Epidermal melanocyte (primary cell): ENCODE results near the gene RNU7-1.

ENCODE experiments used
- DNase-seq: peaks from one replicate; pipeline ENCODE4 v3.0.0; 2011; ENCODE audit warnings: low spot score; ENCODE audit not compliant: insufficient read length

Gene RNU7-1

GRCh38 chr12:6963016-6963731 lies 19.6 kb downstream of the RNU7-1 start:
- no peak for DNase-seq

- no peak for DNase-seq
These were observed 20.3 kb downstream of the RNU7-1 start for GRCh38 chr12:6963791-6964413.

DNA sequence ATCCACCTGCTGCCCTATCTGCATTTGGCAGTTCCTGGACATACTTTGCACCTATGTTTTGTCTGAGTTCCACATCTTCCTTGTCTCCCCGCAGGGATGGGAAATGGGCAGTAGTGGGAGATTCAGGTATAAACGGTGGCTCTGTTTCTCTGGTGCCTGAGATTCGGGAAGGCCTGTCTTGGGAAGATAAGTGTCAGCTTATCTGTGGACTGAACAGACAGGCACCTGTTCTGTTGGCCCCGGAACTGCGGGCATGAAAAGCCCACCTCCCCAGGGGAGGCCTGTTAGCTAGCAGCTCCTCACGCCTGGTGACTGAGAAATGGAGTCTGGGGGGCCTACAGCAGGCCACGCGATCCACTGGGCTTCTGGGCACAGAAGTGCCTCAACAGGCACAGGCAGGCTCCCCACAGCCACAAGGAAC lies 21.0 kb downstream of the RNU7-1 start:
- no peak for DNase-seq

- DNase-seq = peak; percentile 79
These were observed 21.5 kb downstream of the RNU7-1 start for GRCh38 chr12:6965026-6965661.

- no peak for DNase-seq
These were observed 22.1 kb downstream of the RNU7-1 start for GRCh38 chr12:6965714-6966113.

DNA sequence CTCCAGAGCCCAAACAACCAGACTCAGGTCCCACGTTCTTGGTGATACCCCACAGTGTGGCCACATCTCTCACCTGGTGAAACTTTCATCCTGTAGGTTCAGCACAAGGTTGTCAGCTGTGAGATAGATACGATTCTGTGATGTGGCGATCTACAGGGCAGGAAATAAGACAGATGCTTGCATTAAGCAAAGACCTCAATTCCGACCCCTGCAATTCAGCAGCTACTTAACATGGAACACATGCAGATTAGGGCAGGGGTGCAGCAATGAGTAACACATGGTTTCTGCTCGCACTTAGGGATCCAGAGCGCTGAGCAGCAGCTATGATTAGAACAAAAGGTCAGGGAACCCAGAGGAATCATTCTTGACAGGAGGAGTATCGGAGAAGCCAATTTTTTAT lies 22.7 kb downstream of the RNU7-1 start:
- no peak for DNase-seq

GRCh38 chr12:6967651-6968100 lies 24.1 kb downstream of the RNU7-1 start:
- no peak for DNase-seq

GRCh38 chr12:6968426-6968825 lies 24.8 kb downstream of the RNU7-1 start:
- no peak for DNase-seq

DNA sequence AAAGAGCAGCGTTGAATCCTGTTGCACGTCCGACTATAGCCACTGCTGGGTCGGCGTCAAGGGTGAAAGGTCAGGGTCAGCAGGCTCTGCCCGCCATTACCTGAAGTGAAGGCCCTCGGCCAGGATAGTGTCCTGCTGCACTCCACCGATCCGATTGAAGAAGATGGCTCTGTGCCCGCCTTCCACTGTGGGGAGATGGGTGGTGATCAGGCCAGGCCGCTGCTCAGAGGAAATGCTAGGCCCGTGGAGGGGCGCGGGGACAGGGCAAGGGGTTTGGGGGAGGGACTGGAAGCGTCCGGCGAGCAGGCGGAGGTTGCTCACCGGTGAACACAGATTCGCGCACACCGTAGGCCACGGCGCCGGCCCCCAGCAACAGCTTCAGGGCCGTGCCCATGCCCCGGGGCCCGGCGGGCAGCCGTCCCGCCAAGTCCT lies 26.5 kb downstream of the RNU7-1 start:
- DNase-seq = no peak

- DNase-seq = no peak
These were observed 30.6 kb downstream of the RNU7-1 start for GRCh38 chr12:6974180-6974579.

DNA sequence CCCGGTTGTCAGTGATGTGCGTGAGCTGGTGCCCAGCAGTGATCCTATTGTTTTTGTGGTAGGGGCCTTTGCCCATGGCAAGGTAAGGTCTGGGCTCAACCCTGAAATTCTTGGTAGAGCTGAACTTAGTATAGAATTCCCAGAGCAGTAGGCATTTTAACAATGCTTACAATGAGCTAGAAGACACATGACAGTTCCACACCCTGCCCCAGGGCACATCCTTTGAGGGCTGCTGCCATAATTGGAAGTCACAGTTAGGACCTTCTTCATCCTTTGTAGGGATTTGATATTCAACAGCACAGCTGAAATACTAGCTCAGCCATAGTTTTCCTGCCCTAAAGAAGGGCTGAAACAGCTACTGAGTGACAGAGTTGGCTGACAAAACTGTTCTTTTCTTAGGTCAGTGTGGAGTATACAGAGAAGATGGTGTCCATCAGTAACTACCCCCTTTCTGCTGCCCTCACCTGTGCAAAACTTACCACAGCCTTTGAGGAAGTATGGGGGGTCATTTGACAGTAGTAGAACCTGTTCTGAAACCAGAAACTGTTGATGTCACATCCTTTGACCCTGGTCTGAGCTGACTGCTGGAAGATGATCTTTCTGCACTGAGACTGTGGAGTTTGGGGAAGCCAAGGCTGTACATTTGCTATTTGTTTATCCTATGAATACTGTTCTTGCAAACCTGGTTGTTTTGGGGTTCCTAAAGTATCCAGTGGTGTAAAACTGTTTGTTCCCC lies 31.8 kb downstream of the RNU7-1 start:
- no peak for DNase-seq

GRCh38 chr12:6977653-6978052 lies 34.0 kb downstream of the RNU7-1 start:
- DNase-seq = no peak

DNA sequence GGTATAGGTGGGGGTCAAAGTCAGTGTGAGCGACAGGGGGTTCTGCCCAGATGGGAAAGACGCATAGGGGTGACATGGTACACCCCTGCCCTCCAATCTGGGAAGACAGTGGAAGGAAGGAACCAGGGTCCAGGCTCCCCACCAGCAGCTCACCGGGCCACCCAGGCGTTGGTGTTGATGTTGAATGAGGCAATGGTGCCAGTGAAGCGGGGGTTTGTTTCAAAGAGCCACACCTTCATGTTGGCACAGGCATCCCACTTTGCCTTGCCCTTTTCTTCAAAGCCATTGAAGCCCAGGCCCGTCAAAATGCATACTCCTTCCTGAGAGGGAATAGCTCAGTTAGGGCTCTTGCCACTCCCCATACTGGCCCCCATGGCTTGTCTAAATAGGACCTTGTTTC lies 34.6 kb downstream of the RNU7-1 start:
- no peak for DNase-seq

DNA sequence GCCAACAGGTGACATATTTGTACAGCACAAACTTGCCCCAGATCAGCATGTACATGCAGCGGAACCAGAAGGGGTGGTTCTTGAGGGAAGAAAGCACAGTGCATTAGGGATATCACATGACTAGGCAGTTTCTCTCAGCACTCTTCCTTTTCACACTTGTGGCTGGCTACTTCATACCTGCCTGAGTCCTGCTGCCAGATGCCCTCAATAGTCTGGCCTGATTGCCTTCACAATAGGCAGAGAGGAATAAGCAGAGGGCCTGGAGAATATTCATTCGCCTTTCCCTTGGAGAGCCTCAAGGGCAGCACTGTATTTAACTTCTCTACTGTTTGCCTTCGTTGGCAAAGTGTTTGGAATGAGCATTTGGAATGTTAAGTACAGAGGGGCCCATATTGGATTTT lies 35.0 kb downstream of the RNU7-1 start:
- DNase-seq = no peak

- no peak for DNase-seq
These were observed 35.4 kb downstream of the RNU7-1 start for GRCh38 chr12:6979021-6979420.

DNA sequence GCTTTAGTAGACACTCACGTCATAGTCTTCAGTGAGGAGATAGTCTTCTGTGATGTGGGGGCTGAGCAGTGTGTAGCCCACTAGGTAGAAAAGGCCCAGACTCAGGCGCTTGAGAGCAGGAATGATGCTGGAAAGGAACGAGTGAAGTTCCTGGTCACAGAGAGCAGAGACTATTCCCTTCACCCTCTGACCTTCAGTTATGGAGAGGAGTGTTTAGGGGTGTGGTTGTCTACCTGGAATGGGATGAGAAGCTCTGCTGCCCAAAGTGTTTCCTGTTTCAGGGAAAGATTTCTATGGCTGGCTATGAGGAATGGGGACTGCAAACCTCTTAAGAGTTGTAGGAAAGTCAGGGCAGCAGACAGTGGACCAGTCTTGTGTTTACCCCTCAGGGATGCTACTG lies 35.8 kb downstream of the RNU7-1 start:
- DNase-seq = no peak

GRCh38 chr12:6980075-6980474 lies 36.5 kb downstream of the RNU7-1 start:
- no peak for DNase-seq

- no peak for DNase-seq
These were observed 37.1 kb downstream of the RNU7-1 start for GRCh38 chr12:6980740-6981139.

DNA sequence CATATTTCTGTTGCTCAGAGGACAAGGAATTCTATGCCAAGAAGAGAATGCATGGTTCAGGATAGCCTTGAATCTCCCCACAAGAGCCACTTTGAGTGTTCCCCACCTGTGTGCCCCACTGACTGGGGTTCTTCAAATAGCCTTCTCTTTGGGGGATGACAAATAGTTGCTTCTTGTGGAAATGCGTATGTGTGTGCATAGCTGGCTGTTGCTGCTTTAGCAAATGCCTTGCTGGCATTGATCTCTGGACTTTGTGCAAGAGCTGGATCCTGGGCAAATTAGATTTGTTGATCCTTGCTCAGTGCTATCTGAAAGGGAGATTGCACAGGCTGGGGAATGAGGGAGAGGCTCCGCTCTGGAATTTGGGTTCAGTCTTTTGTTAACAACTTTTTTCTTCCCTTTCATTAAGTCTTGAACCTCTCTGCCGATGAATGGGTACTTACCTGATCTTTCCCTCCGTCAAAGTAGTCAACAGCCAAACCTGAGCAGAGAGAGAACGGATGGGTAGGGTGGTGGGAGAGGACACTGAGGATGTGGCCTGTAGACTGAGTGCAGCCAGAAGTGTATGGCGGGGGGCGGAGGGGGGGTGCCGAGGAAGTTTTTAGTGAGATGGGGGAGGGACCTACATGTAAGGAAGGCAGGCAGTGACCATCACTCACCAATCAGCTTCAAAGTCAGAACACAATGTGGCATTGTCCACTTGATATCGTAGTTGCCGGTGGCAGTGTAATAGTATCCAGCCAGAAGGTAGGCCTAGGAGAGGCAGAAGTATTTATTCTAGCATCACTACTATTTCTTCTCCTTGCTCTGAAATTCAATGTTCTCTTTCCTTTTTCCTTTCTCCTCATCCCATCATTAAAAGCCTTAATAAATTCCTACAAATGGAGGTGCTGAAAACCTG lies 37.8 kb downstream of the RNU7-1 start:
- DNase-seq = no peak

- no peak for DNase-seq
These were observed 38.9 kb downstream of the RNU7-1 start for GRCh38 chr12:6982532-6982931.
